SK-N-SH (cell line): Measurements from ENCODE around the gene SSNA1.

Experiments
- CTCF ChIP-seq: fragments of 200-600 bp; sonication (generic); IDR thresholded peaks from 2 replicates; pipeline ENCODE4 v1.6.1; 2017; ENCODE audit warnings: antibody characterized with exemption, mild to moderate bottlenecking, moderate library complexity
- GABPA ChIP-seq: IDR thresholded peaks from 2 replicates; pipeline ENCODE4 v1.4.0; 2012; ENCODE audit warnings: low read depth, mild to moderate bottlenecking
- MAX ChIP-seq: IDR thresholded peaks from 2 replicates; pipeline ENCODE4 v1.4.0; 2012; ENCODE audit warnings: low read depth
- NRF1 ChIP-seq: IDR thresholded peaks from 2 replicates; pipeline ENCODE4 v1.6.1; 2012; ENCODE audit warnings: low read depth, mild to moderate bottlenecking, low read length
- POLR2AphosphoS5 ChIP-seq: IDR thresholded peaks from 2 replicates; pipeline ENCODE4 v1.6.1; 2012; ENCODE audit warnings: low read depth, low read length
- RAD21 ChIP-seq: IDR thresholded peaks from 2 replicates; pipeline ENCODE4 v1.6.1; 2012; ENCODE audit warnings: mild to moderate bottlenecking, low read length
- REST ChIP-seq: IDR thresholded peaks from 2 replicates; pipeline ENCODE4 v1.6.1; 2012; ENCODE audit warnings: mild to moderate bottlenecking, low read depth, low read length, moderate library complexity
- RFX5 ChIP-seq: IDR thresholded peaks from 2 replicates; pipeline ENCODE4 v1.6.1; 2012; ENCODE audit warnings: mild to moderate bottlenecking, improper control_type of control experiment, low read length
- SMC3 ChIP-seq: IDR thresholded peaks from 2 replicates; pipeline ENCODE4 v1.6.1; 2012; ENCODE audit warnings: low read depth, low read length, improper control_type of control experiment
- TAF1 ChIP-seq: IDR thresholded peaks from 2 replicates; pipeline ENCODE4 v1.6.1; 2012; ENCODE audit warnings: low read depth, mild to moderate bottlenecking, low read length, moderate library complexity, borderline replicate concordance
- USF2 ChIP-seq: fragments of 150-350 bp; IDR thresholded peaks from 2 replicates; pipeline ENCODE4 v1.6.1; 2017; ENCODE audit warnings: antibody characterized with exemption, low read length, low read depth, borderline replicate concordance
- YY1 ChIP-seq: IDR thresholded peaks from 2 replicates; pipeline ENCODE4 v1.4.0; 2012; ENCODE audit warnings: low read depth, mild to moderate bottlenecking
- ZBTB33 ChIP-seq: IDR thresholded peaks from 2 replicates; pipeline ENCODE4 v1.4.0; 2012; ENCODE audit warnings: low read depth, borderline replicate concordance

GRCh38 chr9:137157618-137158415 lies 30.7 kb upstream of the SSNA1 start:
- no peak for TF ChIP-seq GABPA
- TF ChIP-seq MAX, result no peak
- TF ChIP-seq SMC3, result no peak
- TF ChIP-seq ZBTB33, result no peak
- TF ChIP-seq RAD21, result no peak
- no peak for TF ChIP-seq CTCF
- no peak for TF ChIP-seq USF2
- TF ChIP-seq YY1, result no peak
- no peak for TF ChIP-seq RFX5
- TF ChIP-seq POLR2AphosphoS5, result no peak
- no peak for TF ChIP-seq REST
- no peak for TF ChIP-seq TAF1
- no peak for TF ChIP-seq NRF1
